ENCODE data around the gene LCAT. TPM values are rescaled to one million over a fixed set of nuclear protein-coding genes. Genes with fewer than 3 reads are reported as not detected.

LCAT gene, protein sequence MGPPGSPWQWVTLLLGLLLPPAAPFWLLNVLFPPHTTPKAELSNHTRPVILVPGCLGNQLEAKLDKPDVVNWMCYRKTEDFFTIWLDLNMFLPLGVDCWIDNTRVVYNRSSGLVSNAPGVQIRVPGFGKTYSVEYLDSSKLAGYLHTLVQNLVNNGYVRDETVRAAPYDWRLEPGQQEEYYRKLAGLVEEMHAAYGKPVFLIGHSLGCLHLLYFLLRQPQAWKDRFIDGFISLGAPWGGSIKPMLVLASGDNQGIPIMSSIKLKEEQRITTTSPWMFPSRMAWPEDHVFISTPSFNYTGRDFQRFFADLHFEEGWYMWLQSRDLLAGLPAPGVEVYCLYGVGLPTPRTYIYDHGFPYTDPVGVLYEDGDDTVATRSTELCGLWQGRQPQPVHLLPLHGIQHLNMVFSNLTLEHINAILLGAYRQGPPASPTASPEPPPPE
- total RNA-seq, result 10 to 100 TPM; 12.3 to 20.1 TPM

DNA sequence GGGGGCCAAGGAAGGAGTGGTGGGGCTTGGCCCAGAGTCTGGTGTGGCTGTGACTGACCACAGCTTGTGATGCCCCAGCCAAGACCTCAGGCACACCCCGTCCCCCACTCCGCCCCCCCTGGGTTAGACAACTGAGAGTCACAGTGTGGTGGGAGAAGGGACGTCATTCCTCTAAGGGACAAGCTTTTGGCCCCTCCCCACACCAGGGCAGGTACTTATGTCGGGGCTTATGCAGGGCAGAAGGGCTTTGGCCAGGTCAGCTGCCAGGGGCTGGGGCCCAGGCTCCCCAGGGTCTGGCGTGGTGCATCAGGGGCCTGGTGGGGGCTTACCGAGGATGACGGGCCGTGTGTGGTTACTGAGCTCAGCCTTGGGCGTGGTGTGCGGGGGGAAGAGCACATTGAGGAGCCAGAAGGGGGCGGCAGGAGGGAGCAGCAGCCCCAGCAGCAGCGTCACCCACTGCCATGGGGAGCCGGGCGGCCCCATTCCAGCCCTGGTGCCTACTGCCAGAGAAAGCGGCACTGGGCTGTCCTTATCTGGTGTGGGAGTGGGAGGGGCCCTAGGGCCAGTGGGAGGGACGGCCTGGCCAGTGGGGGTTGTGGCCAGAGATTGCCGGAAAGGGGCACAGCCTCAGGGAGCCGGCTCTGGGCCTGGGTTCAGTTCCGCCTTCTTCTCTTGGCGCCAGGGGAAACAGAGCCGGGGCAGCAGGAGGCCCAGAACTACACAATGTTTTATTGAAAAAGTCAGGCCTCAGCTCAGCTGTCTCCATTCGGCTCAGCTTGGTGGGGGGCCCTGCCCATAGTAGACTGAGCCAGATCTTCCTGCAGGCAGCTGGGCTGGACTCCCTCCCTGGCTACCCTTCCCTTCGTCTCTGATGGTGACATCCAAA is at the start of gene LCAT:
Gene LCAT, minus strand, starts transcription at position 502 of the 886 bp plus-strand sequence. Its CDS starts 19 bp downstream, at position 483.
- ATAC-seq (replicated peaks in 1 of 2), result no peak
- Mint-ChIP-seq H3K36me3 (ENCODE audit: insufficient read depth in 2 of 2) (no peaks in the 10 kb centered on the region), H3K27ac (no peak within 1 kb of the TSS), H3K4me1 (ENCODE audit: low read depth) (peaks cover 23% of the 10 kb centered on the region), H3K4me3 (no peak within 1 kb of the TSS), H3K27me3 (ENCODE audit: low read depth) (no peaks in the 10 kb centered on the region), H3K9me3 (no peaks in the 10 kb centered on the region)
- no peak for DNase-seq

DNA sequence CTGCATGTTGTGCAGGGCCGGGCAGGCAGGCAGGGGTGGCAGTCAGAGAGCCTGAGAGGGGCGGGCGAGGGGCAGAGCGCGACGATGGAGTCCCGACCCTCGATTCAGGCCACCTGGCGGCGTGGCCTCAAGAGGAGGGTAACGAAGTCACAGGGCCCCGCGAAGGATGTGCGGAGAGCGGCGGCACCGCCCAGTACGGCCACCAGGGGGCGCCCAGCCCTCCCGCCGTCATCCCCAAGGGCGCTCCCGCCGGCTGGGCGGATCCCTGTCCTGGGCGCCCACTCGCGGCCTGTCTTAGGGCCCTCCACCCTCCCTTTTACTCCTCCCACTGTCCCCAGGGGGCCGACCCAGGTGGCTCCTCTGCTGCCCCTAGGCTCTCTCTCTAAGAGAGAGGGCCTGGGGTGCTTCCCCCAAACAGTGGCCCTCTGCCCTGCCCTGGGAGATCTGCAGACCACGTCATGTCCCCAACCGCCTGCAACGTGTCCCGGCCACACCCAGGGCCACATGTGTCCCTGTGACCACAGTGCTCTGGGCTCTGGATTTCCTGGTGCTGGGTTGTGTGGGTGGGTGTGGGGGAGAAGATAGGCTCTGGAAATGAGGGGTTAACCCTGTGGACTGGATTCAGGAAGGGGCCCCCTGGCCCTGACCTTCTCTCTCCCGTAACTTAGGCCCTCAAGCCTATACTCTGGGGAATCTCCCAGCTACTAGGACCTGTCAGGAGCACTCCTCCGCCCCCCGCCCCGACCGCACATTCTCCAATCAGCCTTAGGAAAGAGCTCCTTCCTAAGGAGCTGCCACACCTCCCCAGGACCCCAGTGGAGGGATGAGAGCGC is 49.5 kb upstream of the LCAT start:
- Mint-ChIP-seq H3K27me3 (ENCODE audit: low read depth) (no peaks in the 10 kb centered on the region), H3K9me3 (no peaks in the 10 kb centered on the region), H3K4me1 (ENCODE audit: low read depth) (peaks cover 44% of the 10 kb centered on the region), H3K4me3 (peak overlapping the region; percentile 85 to 88), H3K36me3 (ENCODE audit: insufficient read depth in 2 of 2) (no peaks in the 10 kb centered on the region), H3K27ac (peak overlapping the region; percentile 86)
- ATAC-seq (replicated peaks in 1 of 2) (peak; percentile 92), DNase-seq (peak; percentile 88 to 91)

DNA sequence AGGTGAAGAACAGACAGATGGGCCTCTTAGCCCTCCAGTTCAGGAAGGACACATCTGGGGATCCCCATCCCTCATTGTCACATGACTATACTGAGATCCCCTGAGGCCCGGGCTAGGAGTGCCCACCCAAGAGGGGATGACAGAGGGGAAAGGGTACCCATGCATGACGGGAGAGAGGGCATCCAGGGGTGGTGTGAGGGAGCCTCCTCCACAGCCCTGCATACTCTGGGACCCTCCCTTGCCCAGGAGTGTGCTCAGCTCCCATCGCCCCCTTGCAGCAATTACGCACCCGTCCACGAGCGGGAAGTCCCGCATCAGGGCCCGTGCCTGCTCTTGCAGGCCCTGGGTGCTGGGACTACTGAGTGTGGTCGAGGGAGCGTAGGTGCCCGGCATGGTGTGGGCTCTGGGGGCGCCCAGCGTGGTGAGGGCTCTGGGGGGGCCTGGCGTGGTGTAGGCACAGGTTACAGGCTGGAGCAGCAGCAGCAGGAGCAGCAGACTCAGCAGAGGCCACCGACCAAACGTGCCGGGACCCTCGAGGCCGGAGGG is 48.8 kb upstream of the LCAT start:
- H3K4me3 Mint-ChIP-seq, result peak overlapping the region; percentile 85 to 88
- no peaks in the 10 kb centered on the region for H3K36me3 Mint-ChIP-seq (ENCODE audit: insufficient read depth in 2 of 2)
- ATAC-seq (replicated peaks in 1 of 2) (no peak), DNase-seq (no peak)
- H3K9me3 Mint-ChIP-seq, result no peaks in the 10 kb centered on the region
- peaks cover 47% of the 10 kb centered on the region for H3K4me1 Mint-ChIP-seq (ENCODE audit: low read depth)
- H3K27ac Mint-ChIP-seq, result no peak overlapping the region
- H3K27me3 Mint-ChIP-seq (ENCODE audit: low read depth), result no peaks in the 10 kb centered on the region

DNA sequence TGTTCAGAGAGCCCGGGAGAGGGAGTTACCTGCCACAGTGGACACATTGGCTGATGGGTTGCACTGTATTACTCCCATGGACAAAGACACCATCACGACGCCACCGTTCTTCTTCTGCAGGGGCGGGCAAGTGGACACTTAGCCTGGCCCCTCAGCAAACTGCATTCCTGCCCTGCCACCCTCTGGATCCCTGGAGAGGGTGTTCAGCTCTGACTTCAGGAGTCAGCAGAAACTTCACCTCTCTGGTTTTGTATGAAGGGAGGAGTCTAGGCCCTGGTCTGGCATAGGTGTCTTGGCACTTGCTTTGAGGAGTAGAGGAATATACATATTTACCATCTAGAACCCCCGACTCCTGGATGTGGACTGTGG is 46.1 kb upstream of the LCAT start:
- no peak for ATAC-seq (replicated peaks in 1 of 2)
- no peak for DNase-seq
- Mint-ChIP-seq H3K4me1 (ENCODE audit: low read depth) (peaks cover 28% of the 10 kb centered on the region), H3K4me3 (no peak overlapping the region), H3K27me3 (ENCODE audit: low read depth) (no peaks in the 10 kb centered on the region), H3K9me3 (no peaks in the 10 kb centered on the region), H3K36me3 (ENCODE audit: insufficient read depth in 2 of 2) (no peaks in the 10 kb centered on the region), H3K27ac (peak overlapping the region; percentile 21)

DNA sequence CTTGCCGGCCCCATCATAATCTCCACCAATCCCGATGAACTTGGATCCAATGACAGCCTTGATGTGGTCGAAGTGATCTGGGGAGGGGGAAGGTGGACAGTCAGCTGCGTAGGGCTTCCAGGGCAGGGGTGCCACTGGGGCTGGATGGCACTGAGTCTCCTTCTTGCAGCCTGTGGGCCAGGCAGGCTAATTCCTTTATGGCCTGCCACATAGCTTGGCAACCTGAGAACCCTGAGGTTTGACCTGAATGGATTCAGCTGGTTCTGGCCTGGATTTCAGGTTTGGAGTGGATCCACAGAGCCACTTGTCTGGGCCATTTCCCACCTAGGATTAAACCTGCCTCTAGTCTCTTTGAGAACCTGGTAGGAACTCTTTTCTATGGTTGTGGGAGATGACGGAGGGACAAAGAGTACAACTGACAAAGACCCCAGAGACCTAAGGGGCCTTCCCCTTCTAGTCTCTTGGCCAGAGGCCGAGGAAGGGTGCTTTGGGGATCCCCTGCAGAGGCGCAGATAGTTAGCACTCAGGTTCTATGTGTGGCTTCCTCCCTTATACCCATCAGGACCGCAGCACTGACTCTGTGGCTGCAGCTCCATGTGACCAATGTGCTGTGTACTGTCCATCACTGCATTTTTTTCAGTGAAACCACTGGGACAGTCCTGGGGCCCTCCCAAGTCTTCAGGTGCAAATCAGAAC is 45.5 kb upstream of the LCAT start:
- H3K4me3 Mint-ChIP-seq, result no peak overlapping the region
- H3K4me1 Mint-ChIP-seq (ENCODE audit: low read depth), result peaks cover 28% of the 10 kb centered on the region
- no peaks in the 10 kb centered on the region for H3K9me3 Mint-ChIP-seq
- DNase-seq (no peak), ATAC-seq (replicated peaks in 1 of 2) (no peak)
- no peak overlapping the region for H3K27ac Mint-ChIP-seq
- H3K27me3 Mint-ChIP-seq (ENCODE audit: low read depth), result no peaks in the 10 kb centered on the region
- H3K36me3 Mint-ChIP-seq (ENCODE audit: insufficient read depth in 2 of 2), result no peaks in the 10 kb centered on the region

DNA sequence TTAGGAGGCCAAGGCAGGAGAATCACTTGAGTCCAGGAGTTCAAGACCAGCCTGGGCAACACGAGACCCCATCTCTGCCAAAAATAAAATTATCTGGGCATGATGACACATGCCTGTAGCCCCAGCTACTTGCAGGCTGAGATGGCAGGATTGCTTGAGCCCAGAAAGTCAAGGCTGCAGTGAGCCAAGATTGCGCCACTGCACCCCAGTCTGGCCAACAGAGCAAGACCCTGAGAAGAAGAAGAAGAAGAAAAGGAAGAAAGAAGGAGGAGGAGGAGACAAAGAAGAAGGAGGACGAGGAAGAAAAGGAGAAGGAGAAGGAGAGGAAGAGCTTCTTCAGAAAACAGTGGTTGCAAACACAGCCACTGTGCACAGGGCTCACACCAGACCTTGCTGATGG is 44.8 kb upstream of the LCAT start:
- Mint-ChIP-seq H3K36me3 (ENCODE audit: insufficient read depth in 2 of 2) (no peaks in the 10 kb centered on the region), H3K4me1 (ENCODE audit: low read depth) (peaks cover 31% of the 10 kb centered on the region), H3K27me3 (ENCODE audit: low read depth) (no peaks in the 10 kb centered on the region), H3K27ac (peak overlapping the region; percentile 36), H3K4me3 (no peak overlapping the region), H3K9me3 (no peaks in the 10 kb centered on the region)
- no peak for DNase-seq
- ATAC-seq (replicated peaks in 1 of 2), result no peak

DNA sequence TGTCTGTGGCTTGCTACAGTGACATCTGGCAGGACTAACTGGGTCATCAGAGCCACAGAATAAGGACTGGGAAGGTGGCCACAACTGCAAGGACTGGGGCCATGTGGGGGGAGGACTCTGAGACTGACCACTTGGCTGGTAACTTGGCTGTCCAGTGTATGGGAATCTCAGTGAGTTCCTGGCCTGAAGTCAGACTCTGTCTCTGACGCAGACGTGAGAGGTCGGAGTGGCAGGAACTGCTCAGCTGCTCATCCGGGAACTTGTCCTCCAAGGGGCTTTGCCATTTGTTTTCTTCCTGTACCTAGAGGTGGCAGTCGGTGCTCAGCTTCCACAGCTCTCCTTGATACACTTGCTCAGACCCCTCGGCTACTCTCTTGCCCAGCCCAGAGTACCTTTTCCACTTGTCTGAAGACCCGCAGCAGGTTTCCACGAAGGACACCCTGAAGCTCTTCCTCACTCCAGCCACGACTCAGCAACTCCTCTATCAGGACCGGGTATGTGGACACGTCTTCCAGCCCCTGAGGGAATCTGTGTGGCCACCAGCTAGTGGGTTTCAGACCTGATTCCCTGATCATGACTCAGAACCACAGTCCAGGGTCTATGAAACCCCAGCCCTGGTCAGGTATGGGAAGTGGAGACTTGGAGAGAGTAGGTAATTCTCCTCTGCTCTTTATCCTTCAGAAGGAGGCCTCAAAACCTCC is 43.7 kb upstream of the LCAT start:
- Mint-ChIP-seq H3K9me3 (no peaks in the 10 kb centered on the region), H3K4me1 (ENCODE audit: low read depth) (peaks cover 36% of the 10 kb centered on the region), H3K27me3 (ENCODE audit: low read depth) (no peaks in the 10 kb centered on the region), H3K27ac (peak overlapping the region; percentile 36), H3K36me3 (ENCODE audit: insufficient read depth in 2 of 2) (no peaks in the 10 kb centered on the region), H3K4me3 (no peak overlapping the region)
- no peak for ATAC-seq (replicated peaks in 1 of 2)
- DNase-seq, result no peak

DNA sequence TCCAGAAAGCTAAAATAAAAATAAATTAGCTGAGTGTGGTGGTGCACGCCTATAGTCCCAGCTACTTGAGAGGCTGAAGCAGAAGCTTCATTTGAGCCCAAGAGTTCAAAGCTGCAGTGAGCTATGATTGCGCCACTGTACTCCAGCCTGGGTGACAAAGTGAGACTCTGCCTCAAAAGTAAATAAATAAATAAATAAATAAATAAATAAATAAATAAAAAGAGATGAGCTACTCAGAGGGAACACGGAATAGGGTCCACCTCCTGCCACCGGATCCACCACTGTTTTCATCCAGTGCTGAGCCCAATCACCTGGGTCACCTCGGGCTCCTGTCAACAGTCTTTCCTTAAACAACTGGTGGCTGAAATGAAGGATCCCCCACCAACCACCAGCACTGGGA is 43.0 kb upstream of the LCAT start:
- Mint-ChIP-seq H3K4me1 (ENCODE audit: low read depth) (peaks cover 36% of the 10 kb centered on the region), H3K9me3 (no peaks in the 10 kb centered on the region), H3K4me3 (no peak overlapping the region), H3K36me3 (ENCODE audit: insufficient read depth in 2 of 2) (no peaks in the 10 kb centered on the region), H3K27me3 (ENCODE audit: low read depth) (no peaks in the 10 kb centered on the region), H3K27ac (no peak overlapping the region)
- no peak for DNase-seq
- no peak for ATAC-seq (replicated peaks in 1 of 2)

DNA sequence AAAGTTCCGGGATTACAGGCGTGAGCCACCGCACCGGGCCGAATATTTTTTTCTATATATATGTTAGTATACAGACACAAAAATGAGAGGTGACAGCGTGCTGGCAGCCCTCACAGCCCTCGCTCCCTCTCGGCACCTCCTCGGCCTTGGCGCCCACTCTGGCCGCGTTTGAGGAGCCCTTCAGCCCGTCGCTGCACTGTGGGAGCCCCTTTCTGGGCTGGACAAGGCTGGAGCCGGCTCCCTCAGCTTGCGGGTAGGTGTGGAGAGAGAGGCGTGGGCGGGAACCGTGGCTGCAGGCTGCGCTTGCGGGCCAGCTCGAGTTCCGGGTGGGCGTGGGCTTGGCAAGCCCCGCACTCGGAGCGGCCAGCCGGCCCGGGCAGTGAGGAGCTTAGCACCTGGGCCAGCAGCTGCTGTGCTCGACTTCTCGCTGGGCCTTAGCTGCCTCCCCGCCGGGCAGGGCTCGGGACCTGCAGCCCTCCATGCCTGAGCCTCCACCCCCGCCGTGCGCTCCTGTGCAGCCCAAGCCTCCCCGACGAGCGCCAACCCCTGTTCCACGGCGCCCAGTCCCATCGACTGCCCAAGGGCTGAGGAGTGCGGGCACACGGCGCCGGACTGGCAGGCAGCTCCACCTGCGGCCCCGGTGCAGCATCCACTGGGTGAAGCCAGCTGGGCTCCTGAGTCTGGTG is 38.2 kb upstream of the LCAT start:
- Mint-ChIP-seq H3K9me3 (no peaks in the 10 kb centered on the region), H3K27me3 (ENCODE audit: low read depth) (no peaks in the 10 kb centered on the region), H3K4me1 (ENCODE audit: low read depth) (peaks cover 24% of the 10 kb centered on the region), H3K4me3 (no peak overlapping the region), H3K36me3 (ENCODE audit: insufficient read depth in 2 of 2) (no peaks in the 10 kb centered on the region), H3K27ac (no peak overlapping the region)
- DNase-seq (no peak), ATAC-seq (replicated peaks in 1 of 2) (no peak)

DNA sequence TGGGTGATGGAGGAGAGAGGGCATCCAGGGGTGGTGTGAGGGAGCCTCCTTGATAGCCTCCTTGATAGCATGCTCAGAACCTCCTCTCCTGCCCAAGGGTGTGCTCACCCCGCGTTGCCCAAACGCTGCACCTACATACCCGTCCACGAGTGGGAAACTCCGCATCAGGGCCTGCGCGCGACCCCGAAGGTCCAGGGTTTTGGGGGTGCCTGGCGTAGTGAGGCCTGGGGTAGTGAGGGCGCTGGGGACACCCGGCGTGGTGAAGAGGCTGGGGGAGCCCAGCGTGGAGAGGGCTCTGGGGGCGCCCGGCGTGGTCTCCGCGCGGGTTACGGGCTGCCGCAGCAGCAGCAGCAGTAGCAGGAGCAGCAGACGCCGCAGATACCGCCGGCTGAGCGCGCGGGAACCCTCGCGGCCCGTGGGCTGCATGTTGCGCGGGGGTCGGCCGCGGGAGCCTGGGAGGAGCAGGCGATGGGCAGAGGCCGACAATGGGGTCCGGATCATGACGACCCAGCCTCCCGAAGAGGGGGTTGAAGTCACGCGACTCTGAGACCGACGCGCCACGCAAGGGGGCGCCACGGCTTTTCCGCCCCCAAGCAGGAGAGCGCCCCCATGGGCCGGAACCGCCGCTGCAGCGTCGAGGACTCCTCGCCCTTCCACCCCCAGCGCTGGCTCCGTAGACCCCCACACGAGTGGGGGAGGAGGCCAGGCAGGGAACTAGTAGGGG is 36.2 kb upstream of the LCAT start, which contains the start of gene DPEP3:
Gene DPEP3, minus strand, starts transcription at position 545 of the 724 bp plus-strand sequence. Its CDS starts 119 bp downstream, at position 426.
- peaks cover 23% of the 10 kb centered on the region for H3K4me1 Mint-ChIP-seq (ENCODE audit: low read depth)
- peak in 1 of 2 donors; percentile 27 for DNase-seq
- H3K36me3 Mint-ChIP-seq (ENCODE audit: insufficient read depth in 2 of 2), result no peaks in the 10 kb centered on the region
- H3K4me3 Mint-ChIP-seq, result no peak within 1 kb of the TSS
- no peak within 1 kb of the TSS for H3K27ac Mint-ChIP-seq
- H3K27me3 Mint-ChIP-seq (ENCODE audit: low read depth), result no peaks in the 10 kb centered on the region
- no peaks in the 10 kb centered on the region for H3K9me3 Mint-ChIP-seq
- no peak for ATAC-seq (replicated peaks in 1 of 2)

All from activated T-cell treated with anti-CD3 and anti-CD28 coated beads, Interleukin-2, amount 50 U/mL, for 72 hours (primary cell).